Measurements from ENCODE around the gene MAP2K6. TPM values are rescaled to one million over a fixed set of nuclear protein-coding genes. Genes with fewer than 3 reads are reported as not detected.

Gene MAP2K6
- total RNA-seq, 1 donor from 2014 or later: 10.1 TPM

GRCh38 chr17:69533481-69534234, 119.2 kb downstream of the MAP2K6 start:
- no peaks in the 10 kb centered on the region for H3K36me3 Mint-ChIP-seq (ENCODE audit: low read depth, unreplicated experiment)
- Histone ChIP-seq H3K9ac (ENCODE audit: low read length) (no peak overlapping the region), H2AFZ (ENCODE audit: low read depth, low read length) (no peak overlapping the region), H3K36me3 (ENCODE audit: insufficient read depth, low read length) (no peaks in the 10 kb centered on the region), H4K20me1 (ENCODE audit: insufficient read depth, low read length) (no peaks in the 10 kb centered on the region), H3K9me3 (ENCODE audit: insufficient read depth, low read depth, low read length) (no peaks in the 10 kb centered on the region), H3K27ac (ENCODE audit: low read depth, low read length) (no peak overlapping the region), H3K4me3 (ENCODE audit: insufficient read depth, low read depth, low read length) (no peak overlapping the region), H3K79me2 (ENCODE audit: insufficient read depth, low read length) (no peaks in the 10 kb centered on the region), H3K4me2 (ENCODE audit: low read length) (no peak overlapping the region), H3K27me3 (ENCODE audit: insufficient read depth, low read length) (no peaks in the 10 kb centered on the region), H3K4me1 (ENCODE audit: insufficient read depth, low read length) (no peaks in the 10 kb centered on the region)
- DNase-seq (ENCODE audit: low read depth) (no peak), FAIRE-seq (no peak)
- no peaks in the 10 kb centered on the region for H3K4me1 Mint-ChIP-seq (ENCODE audit: low read depth, unreplicated experiment)
- H3K27me3 Mint-ChIP-seq (ENCODE audit: low read depth, unreplicated experiment): no peaks in the 10 kb centered on the region
- H3K27ac Mint-ChIP-seq (ENCODE audit: unreplicated experiment): no peak overlapping the region
- no peak for TF ChIP-seq CTCF (IDR thresholded peaks at IDR 0.05; ENCODE audit: insufficient read depth, low read depth, low read length)
- TF ChIP-seq EZH2 (IDR thresholded peaks at IDR 0.05; ENCODE audit: insufficient read depth, low read length): no peak
- no peaks in the 10 kb centered on the region for H3K9me3 Mint-ChIP-seq (ENCODE audit: unreplicated experiment)
- no peak overlapping the region for H3K4me3 Mint-ChIP-seq (ENCODE audit: unreplicated experiment)

- H3K27ac ChIP-seq (ENCODE audit: low read depth, low read length): no peak overlapping the region
- H3K4me3 ChIP-seq (ENCODE audit: insufficient read depth, low read depth, low read length): no peak overlapping the region
- Mint-ChIP-seq H3K4me1 (ENCODE audit: low read depth, unreplicated experiment) (peaks cover 4% of the 10 kb centered on the region), H3K4me3 (ENCODE audit: unreplicated experiment) (no peak overlapping the region), H3K9me3 (ENCODE audit: unreplicated experiment) (no peaks in the 10 kb centered on the region), H3K27ac (ENCODE audit: unreplicated experiment) (no peak overlapping the region), H3K27me3 (ENCODE audit: low read depth, unreplicated experiment) (no peaks in the 10 kb centered on the region), H3K36me3 (ENCODE audit: low read depth, unreplicated experiment) (no peaks in the 10 kb centered on the region)
- no peak overlapping the region for H3K9ac ChIP-seq (ENCODE audit: low read length)
- no peaks in the 10 kb centered on the region for H3K27me3 ChIP-seq (ENCODE audit: insufficient read depth, low read length)
- no peaks in the 10 kb centered on the region for H3K9me3 ChIP-seq (ENCODE audit: insufficient read depth, low read depth, low read length)
- no peaks in the 10 kb centered on the region for H3K79me2 ChIP-seq (ENCODE audit: insufficient read depth, low read length)
- no peaks in the 10 kb centered on the region for H4K20me1 ChIP-seq (ENCODE audit: insufficient read depth, low read length)
- H3K4me2 ChIP-seq (ENCODE audit: low read length): no peak overlapping the region
- peaks cover 3% of the 10 kb centered on the region for H3K4me1 ChIP-seq (ENCODE audit: insufficient read depth, low read length)
- H2AFZ ChIP-seq (ENCODE audit: low read depth, low read length): no peak overlapping the region
- FAIRE-seq (no peak), DNase-seq (ENCODE audit: low read depth) (no peak)
- TF ChIP-seq EZH2 (IDR thresholded peaks at IDR 0.05; ENCODE audit: insufficient read depth, low read length) (no peak), CTCF (IDR thresholded peaks at IDR 0.05; ENCODE audit: insufficient read depth, low read depth, low read length) (no peak)
- H3K36me3 ChIP-seq (ENCODE audit: insufficient read depth, low read length): no peaks in the 10 kb centered on the region
These were observed 119.7 kb downstream of the MAP2K6 start for GRCh38 chr17:69534235-69534621.

GRCh38 chr17:69535016-69535570, 120.6 kb downstream of the MAP2K6 start:
- DNase-seq (ENCODE audit: low read depth) (no peak), FAIRE-seq (no peak)
- Histone ChIP-seq H2AFZ (ENCODE audit: low read depth, low read length) (no peak overlapping the region), H3K4me3 (ENCODE audit: insufficient read depth, low read depth, low read length) (no peak overlapping the region), H3K9ac (ENCODE audit: low read length) (no peak overlapping the region), H3K9me3 (ENCODE audit: insufficient read depth, low read depth, low read length) (no peaks in the 10 kb centered on the region), H3K79me2 (ENCODE audit: insufficient read depth, low read length) (no peaks in the 10 kb centered on the region), H3K36me3 (ENCODE audit: insufficient read depth, low read length) (no peaks in the 10 kb centered on the region), H3K4me2 (ENCODE audit: low read length) (no peak overlapping the region), H3K4me1 (ENCODE audit: insufficient read depth, low read length) (peaks cover 9% of the 10 kb centered on the region), H3K27ac (ENCODE audit: low read depth, low read length) (no peak overlapping the region), H3K27me3 (ENCODE audit: insufficient read depth, low read length) (no peaks in the 10 kb centered on the region), H4K20me1 (ENCODE audit: insufficient read depth, low read length) (no peaks in the 10 kb centered on the region)
- TF ChIP-seq EZH2 (IDR thresholded peaks at IDR 0.05; ENCODE audit: insufficient read depth, low read length): no peak
- no peak for TF ChIP-seq CTCF (IDR thresholded peaks at IDR 0.05; ENCODE audit: insufficient read depth, low read depth, low read length)
- Mint-ChIP-seq H3K36me3 (ENCODE audit: low read depth, unreplicated experiment) (no peaks in the 10 kb centered on the region), H3K27ac (ENCODE audit: unreplicated experiment) (no peak overlapping the region), H3K4me3 (ENCODE audit: unreplicated experiment) (no peak overlapping the region), H3K27me3 (ENCODE audit: low read depth, unreplicated experiment) (no peaks in the 10 kb centered on the region), H3K9me3 (ENCODE audit: unreplicated experiment) (no peaks in the 10 kb centered on the region), H3K4me1 (ENCODE audit: low read depth, unreplicated experiment) (peaks cover 12% of the 10 kb centered on the region)

Data from astrocyte (in vitro differentiated cells and primary cell).